Measurements from ENCODE around the gene EMC9.

EMC9 gene

DNA sequence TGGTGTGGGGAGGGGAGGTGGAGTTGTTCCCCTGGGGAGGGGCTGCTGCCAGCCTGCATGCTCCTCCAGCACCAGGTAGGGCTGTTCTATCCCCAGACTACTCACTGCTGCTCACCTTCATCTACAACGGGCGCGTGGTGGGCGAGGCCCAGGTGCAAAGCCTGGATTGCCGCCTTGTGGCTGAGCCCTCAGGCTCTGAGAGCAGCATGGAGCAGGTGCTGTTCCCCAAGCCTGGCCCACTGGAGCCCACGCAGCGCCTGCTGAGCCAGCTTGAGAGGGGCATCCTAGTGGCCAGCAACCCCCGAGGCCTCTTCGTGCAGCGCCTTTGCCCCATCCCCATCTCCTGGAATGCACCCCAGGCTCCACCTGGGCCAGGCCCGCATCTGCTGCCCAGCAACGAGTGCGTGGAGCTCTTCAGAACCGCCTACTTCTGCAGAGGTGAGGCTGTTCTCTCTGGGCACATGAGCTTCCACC is 23.2 kb upstream of the EMC9 start:
- no CpG with 5 or more reads among the region's 14 CpGs for WGBS (ENCODE audit: extremely low coverage, insufficient coverage, insufficient read length)
- peaks cover 4% of the 10 kb centered on the region for H3K79me1 ChIP-seq (ENCODE audit: low read length)
- H3K9ac ChIP-seq (ENCODE audit: low read length): no peak overlapping the region
- no peak overlapping the region for H3K27ac ChIP-seq (ENCODE audit: low read depth, low read length)
- H2BK12ac ChIP-seq (ENCODE audit: low read length): no peak overlapping the region
- DNase-seq: peak in 1 of 2 donors; percentile 41
- H2BK5ac ChIP-seq (ENCODE audit: low read depth, low read length, poor library complexity): no peak overlapping the region
- H2BK120ac ChIP-seq (ENCODE audit: insufficient read depth, low read length, poor library complexity): no peak overlapping the region
- no peak overlapping the region for H2AFZ ChIP-seq (ENCODE audit: insufficient read depth, low read length, poor library complexity)
- H3K4me1 ChIP-seq (ENCODE audit: control insufficient read depth in 1 of 2, insufficient read depth in 2 of 2, low read length in 2 of 2): peaks cover 6 to 7% of the 10 kb centered on the region in 2 experiments
- no peak overlapping the region for H3K4me2 ChIP-seq (ENCODE audit: low read length)
- no peaks in the 10 kb centered on the region for H3K9me3 ChIP-seq (ENCODE audit: insufficient read depth, low read depth, low read length)
- no peaks in the 10 kb centered on the region for H3K27me3 ChIP-seq (ENCODE audit: insufficient read depth, low read length)
- H4K91ac ChIP-seq (ENCODE audit: low read depth, low read length): no peak overlapping the region
- no peak overlapping the region for H3K23ac ChIP-seq (ENCODE audit: low read length)
- H3K36me3 ChIP-seq (ENCODE audit: control insufficient read depth in 1 of 2, insufficient read depth in 2 of 2, low read length in 2 of 2): peaks cover 55 to 56% of the 10 kb centered on the region in 2 experiments
- H4K12ac ChIP-seq (ENCODE audit: low read depth, low read length): no peak overlapping the region
- no peak overlapping the region for H3K4me3 ChIP-seq (ENCODE audit: low read depth, low read length)
- no peak overlapping the region for H2AK5ac ChIP-seq (ENCODE audit: low read length)
- H3K14ac ChIP-seq (ENCODE audit: low read length): no peak overlapping the region
- H3K18ac ChIP-seq (ENCODE audit: low read length): no peak overlapping the region
- H3K4ac ChIP-seq (ENCODE audit: low read depth, low read length): no peak overlapping the region
- H3K79me2 ChIP-seq (ENCODE audit: control insufficient read depth, insufficient read depth, low read length, poor library complexity): peaks cover 2% of the 10 kb centered on the region
- no peak overlapping the region for H4K8ac ChIP-seq (ENCODE audit: low read depth, low read length)

- Histone ChIP-seq H3K79me1 (ENCODE audit: low read length) (peaks cover 4% of the 10 kb centered on the region), H3K4me1 (ENCODE audit: control insufficient read depth in 1 of 2, insufficient read depth in 2 of 2, low read length in 2 of 2) (peaks cover 6 to 7% of the 10 kb centered on the region in 2 experiments), H2AK5ac (ENCODE audit: low read length) (peak overlapping the region; percentile 65), H4K12ac (ENCODE audit: low read depth, low read length) (no peak overlapping the region), H3K18ac (ENCODE audit: low read length) (no peak overlapping the region), H3K79me2 (ENCODE audit: control insufficient read depth, insufficient read depth, low read length, poor library complexity) (peaks cover 2% of the 10 kb centered on the region), H4K91ac (ENCODE audit: low read depth, low read length) (no peak overlapping the region), H2AFZ (ENCODE audit: insufficient read depth, low read length, poor library complexity) (no peak overlapping the region), H3K9ac (ENCODE audit: low read length) (no peak overlapping the region), H3K9me3 (ENCODE audit: insufficient read depth, low read depth, low read length) (no peaks in the 10 kb centered on the region), H2BK12ac (ENCODE audit: low read length) (no peak overlapping the region), H3K4me3 (ENCODE audit: low read depth, low read length) (no peak overlapping the region), H2BK120ac (ENCODE audit: insufficient read depth, low read length, poor library complexity) (no peak overlapping the region), H3K27ac (ENCODE audit: low read depth, low read length) (no peak overlapping the region), H4K8ac (ENCODE audit: low read depth, low read length) (no peak overlapping the region), H3K4me2 (ENCODE audit: low read length) (peak overlapping the region; percentile 71), H3K14ac (ENCODE audit: low read length) (no peak overlapping the region), H3K23ac (ENCODE audit: low read length) (no peak overlapping the region), H3K36me3 (ENCODE audit: control insufficient read depth in 1 of 2, insufficient read depth in 2 of 2, low read length in 2 of 2) (peaks cover 64 to 67% of the 10 kb centered on the region in 2 experiments), H3K4ac (ENCODE audit: low read depth, low read length) (no peak overlapping the region), H2BK5ac (ENCODE audit: low read depth, low read length, poor library complexity) (no peak overlapping the region), H3K27me3 (ENCODE audit: insufficient read depth, low read length) (no peaks in the 10 kb centered on the region)
- no CpG with 5 or more reads among the region's 8 CpGs for WGBS (ENCODE audit: extremely low coverage, insufficient coverage, insufficient read length)
- DNase-seq: no peak
Observed at GRCh38 chr14:24162093-24162492, 20.7 kb upstream of the EMC9 start.

DNA sequence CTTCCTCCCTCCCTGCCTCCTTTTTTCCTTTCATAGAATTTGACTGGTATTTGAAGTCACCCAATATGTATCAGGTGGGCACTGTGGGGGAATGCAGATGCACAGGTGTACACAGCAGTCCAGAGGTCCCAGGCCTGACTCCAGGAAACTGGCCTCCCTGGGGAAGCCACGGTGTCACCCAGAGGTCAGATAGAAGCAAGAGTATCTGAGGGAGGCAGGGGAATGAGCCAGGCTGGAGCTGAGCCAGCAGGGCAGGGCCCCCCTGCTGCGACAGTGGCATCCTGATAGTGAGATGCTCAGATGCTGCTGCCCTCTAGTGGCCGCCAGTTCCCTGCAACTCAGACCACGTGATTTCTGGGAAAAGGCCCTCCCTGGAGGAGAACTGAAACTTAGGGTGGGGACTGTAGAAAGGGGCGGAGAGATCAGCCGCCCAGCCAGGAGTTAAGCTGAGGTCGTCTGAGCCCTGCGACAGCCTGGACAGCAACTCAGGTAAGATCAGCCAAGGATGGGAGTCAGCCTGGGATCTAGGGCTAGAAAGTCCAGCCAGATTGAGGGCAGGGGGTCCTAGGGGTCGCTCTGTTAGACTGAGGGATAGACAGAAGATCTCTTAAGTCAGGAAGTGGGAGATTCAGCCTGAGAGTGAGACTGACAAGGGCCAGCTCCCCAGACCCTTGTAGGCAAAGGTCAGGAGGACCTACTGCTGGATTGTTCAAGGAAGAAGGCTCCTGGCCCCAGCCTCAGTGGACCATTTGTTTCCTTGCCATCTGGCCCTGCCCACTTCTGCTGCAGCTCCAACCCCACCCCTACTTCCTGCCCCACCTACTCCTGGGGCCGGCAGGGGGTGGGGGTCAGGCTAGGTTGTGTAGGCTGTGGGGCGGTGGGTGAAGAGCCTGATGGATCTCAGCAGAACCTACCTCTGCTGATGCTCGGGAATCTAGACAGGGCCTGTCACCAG is 19.7 kb upstream of the EMC9 start, which contains the start of gene IRF9:
IRF9 (plus strand) TSS at position 416 of the 955 bp plus-strand sequence. CDS start 880 bp downstream, outside the sequence.
- H2BK12ac ChIP-seq (ENCODE audit: low read length): no peak within 1 kb of the TSS
- peak within 1 kb of the TSS; percentile 70 for H3K9ac ChIP-seq (ENCODE audit: low read length)
- no peaks in the 10 kb centered on the region for H3K27me3 ChIP-seq (ENCODE audit: insufficient read depth, low read length)
- peak within 1 kb of the TSS; percentile 71 for H3K4me2 ChIP-seq (ENCODE audit: low read length)
- peak within 1 kb of the TSS; percentile 31 for H3K27ac ChIP-seq (ENCODE audit: low read depth, low read length)
- H4K91ac ChIP-seq (ENCODE audit: low read depth, low read length): peak within 1 kb of the TSS; percentile 68
- peak within 1 kb of the TSS; percentile 51 for H3K18ac ChIP-seq (ENCODE audit: low read length)
- peak within 1 kb of the TSS; percentile 55 for H3K4me3 ChIP-seq (ENCODE audit: low read depth, low read length)
- H3K23ac ChIP-seq (ENCODE audit: low read length): no peak within 1 kb of the TSS
- H3K4me1 ChIP-seq (ENCODE audit: control insufficient read depth in 1 of 2, insufficient read depth in 2 of 2, low read length in 2 of 2): peaks cover 6 to 7% of the 10 kb centered on the region in 2 experiments
- no peaks in the 10 kb centered on the region for H3K9me3 ChIP-seq (ENCODE audit: insufficient read depth, low read depth, low read length)
- peak within 1 kb of the TSS; percentile 49 for H2BK120ac ChIP-seq (ENCODE audit: insufficient read depth, low read length, poor library complexity)
- H4K12ac ChIP-seq (ENCODE audit: low read depth, low read length): peak within 1 kb of the TSS; percentile 76
- peak within 1 kb of the TSS; percentile 71 for H4K8ac ChIP-seq (ENCODE audit: low read depth, low read length)
- H3K79me1 ChIP-seq (ENCODE audit: low read length): peaks cover 4% of the 10 kb centered on the region
- WGBS (ENCODE audit: extremely low coverage, insufficient coverage, insufficient read length): no CpG with 5 or more reads among the region's 12 CpGs
- DNase-seq: peak; percentile 97 to 100
- H2AK5ac ChIP-seq (ENCODE audit: low read length): peak within 1 kb of the TSS; percentile 65
- peak within 1 kb of the TSS; percentile 56 for H3K14ac ChIP-seq (ENCODE audit: low read length)
- H2AFZ ChIP-seq (ENCODE audit: insufficient read depth, low read length, poor library complexity): no peak within 1 kb of the TSS
- peaks cover 67 to 69% of the 10 kb centered on the region in 2 experiments for H3K36me3 ChIP-seq (ENCODE audit: control insufficient read depth in 1 of 2, insufficient read depth in 2 of 2, low read length in 2 of 2)
- peaks cover 2% of the 10 kb centered on the region for H3K79me2 ChIP-seq (ENCODE audit: control insufficient read depth, insufficient read depth, low read length, poor library complexity)
- peak within 1 kb of the TSS; percentile 47 for H2BK5ac ChIP-seq (ENCODE audit: low read depth, low read length, poor library complexity)
- H3K4ac ChIP-seq (ENCODE audit: low read depth, low read length): peak within 1 kb of the TSS; percentile 48

- Histone ChIP-seq H3K4me1 (ENCODE audit: control insufficient read depth in 1 of 2, insufficient read depth in 2 of 2, low read length in 2 of 2) (peaks cover 6 to 7% of the 10 kb centered on the region in 2 experiments), H2AFZ (ENCODE audit: insufficient read depth, low read length, poor library complexity) (no peak overlapping the region), H2AK5ac (ENCODE audit: low read length) (no peak overlapping the region), H3K36me3 (ENCODE audit: control insufficient read depth in 1 of 2, insufficient read depth in 2 of 2, low read length in 2 of 2) (peaks cover 66 to 67% of the 10 kb centered on the region in 2 experiments), H4K8ac (ENCODE audit: low read depth, low read length) (no peak overlapping the region), H3K23ac (ENCODE audit: low read length) (no peak overlapping the region), H2BK5ac (ENCODE audit: low read depth, low read length, poor library complexity) (no peak overlapping the region), H4K91ac (ENCODE audit: low read depth, low read length) (no peak overlapping the region), H3K4me2 (ENCODE audit: low read length) (no peak overlapping the region), H2BK120ac (ENCODE audit: insufficient read depth, low read length, poor library complexity) (no peak overlapping the region), H3K9ac (ENCODE audit: low read length) (no peak overlapping the region), H4K12ac (ENCODE audit: low read depth, low read length) (no peak overlapping the region), H3K27ac (ENCODE audit: low read depth, low read length) (no peak overlapping the region), H3K18ac (ENCODE audit: low read length) (no peak overlapping the region), H3K79me1 (ENCODE audit: low read length) (peaks cover 4% of the 10 kb centered on the region), H3K79me2 (ENCODE audit: control insufficient read depth, insufficient read depth, low read length, poor library complexity) (peaks cover 2% of the 10 kb centered on the region), H3K9me3 (ENCODE audit: insufficient read depth, low read depth, low read length) (no peaks in the 10 kb centered on the region), H3K4ac (ENCODE audit: low read depth, low read length) (no peak overlapping the region), H3K14ac (ENCODE audit: low read length) (no peak overlapping the region), H2BK12ac (ENCODE audit: low read length) (no peak overlapping the region), H3K27me3 (ENCODE audit: insufficient read depth, low read length) (no peaks in the 10 kb centered on the region), H3K4me3 (ENCODE audit: low read depth, low read length) (no peak overlapping the region)
- DNase-seq: no peak
- no CpG with 5 or more reads among the region's 4 CpGs for whole genome bisulfite sequencing (ENCODE audit: extremely low coverage, insufficient coverage, insufficient read length)
Observed at GRCh38 chr14:24160499-24160849, 19.1 kb upstream of the EMC9 start.
